Measurements from ENCODE around the gene CAPN13. TPM values are rescaled to one million over a fixed set of nuclear protein-coding genes. Genes with fewer than 3 reads are reported as not detected.

Gene CAPN13
- total RNA-seq, 2 donors from 2014 or later = 1.1 TPM; not detected in 1

- DNase-seq (ENCODE audit: low spot score) (no peak), ATAC-seq (ENCODE audit: insufficient number of reproducible peaks, low FRiP score, low read depth) (no peak)
- H3K9me3 ChIP-seq = no peaks in the 10 kb centered on the region
- peaks cover 0 to 4% of the 10 kb centered on the region in 2 donors for H3K4me1 ChIP-seq (ENCODE audit: control insufficient read depth in 1 of 2, low read depth in 2 of 2)
- H3K4me3 ChIP-seq = no peak overlapping the region
- H3K27me3 ChIP-seq (replicated peaks; ENCODE audit: insufficient read depth) = no peaks in the 10 kb centered on the region
- no peaks in the 10 kb centered on the region for H3K36me3 ChIP-seq
- H3K27ac ChIP-seq = no peak overlapping the region
- TF ChIP-seq CTCF (IDR thresholded peaks at IDR 0.05) = no peak
Observed at GRCh38 chr2:30681022-30681421, 126.2 kb downstream of the CAPN13 start.

GRCh38 chr2:30680121-30680520 lies 127.1 kb downstream of the CAPN13 start:
- no peak overlapping the region for H3K4me3 ChIP-seq
- H3K9me3 ChIP-seq = no peaks in the 10 kb centered on the region
- DNase-seq (ENCODE audit: low spot score) (no peak), ATAC-seq (ENCODE audit: insufficient number of reproducible peaks, low FRiP score, low read depth) (no peak)
- H3K4me1 ChIP-seq (ENCODE audit: control insufficient read depth in 1 of 2, low read depth in 2 of 2) = no peaks in the 10 kb centered on the region
- no peaks in the 10 kb centered on the region for H3K27me3 ChIP-seq (replicated peaks; ENCODE audit: insufficient read depth)
- H3K27ac ChIP-seq = no peak overlapping the region
- TF ChIP-seq CTCF (IDR thresholded peaks at IDR 0.05) = no peak
- H3K36me3 ChIP-seq = no peaks in the 10 kb centered on the region

- Histone ChIP-seq H3K36me3 (no peaks in the 10 kb centered on the region), H3K27ac (no peak overlapping the region), H3K27me3 (replicated peaks; ENCODE audit: insufficient read depth) (no peaks in the 10 kb centered on the region), H3K4me1 (ENCODE audit: control insufficient read depth in 1 of 2, low read depth in 2 of 2) (no peaks in the 10 kb centered on the region), H3K9me3 (no peaks in the 10 kb centered on the region), H3K4me3 (no peak overlapping the region)
- DNase-seq (ENCODE audit: low spot score) (no peak), ATAC-seq (ENCODE audit: insufficient number of reproducible peaks, low FRiP score, low read depth) (peak; percentile 51)
- TF ChIP-seq CTCF (IDR thresholded peaks at IDR 0.05) = no peak
Observed at GRCh38 chr2:30679426-30680088, 127.7 kb downstream of the CAPN13 start.

GRCh38 chr2:30678410-30679137 lies 128.7 kb downstream of the CAPN13 start:
- Histone ChIP-seq H3K4me1 (ENCODE audit: control insufficient read depth in 1 of 2, low read depth in 2 of 2) (no peaks in the 10 kb centered on the region), H3K36me3 (no peaks in the 10 kb centered on the region), H3K27me3 (replicated peaks; ENCODE audit: insufficient read depth) (no peaks in the 10 kb centered on the region), H3K9me3 (no peaks in the 10 kb centered on the region), H3K4me3 (no peak overlapping the region), H3K27ac (no peak overlapping the region)
- ATAC-seq (ENCODE audit: insufficient number of reproducible peaks, low FRiP score, low read depth) (no peak), DNase-seq (ENCODE audit: low spot score) (no peak)
- TF ChIP-seq CTCF (IDR thresholded peaks at IDR 0.05) = no peak

- Histone ChIP-seq H3K4me3 (no peak overlapping the region), H3K36me3 (no peaks in the 10 kb centered on the region), H3K27ac (no peak overlapping the region), H3K4me1 (ENCODE audit: control insufficient read depth in 1 of 2, low read depth in 2 of 2) (no peaks in the 10 kb centered on the region), H3K27me3 (replicated peaks; ENCODE audit: insufficient read depth) (no peaks in the 10 kb centered on the region), H3K9me3 (no peaks in the 10 kb centered on the region)
- no peak for ATAC-seq (ENCODE audit: insufficient number of reproducible peaks, low FRiP score, low read depth)
- TF ChIP-seq CTCF (IDR thresholded peaks at IDR 0.05) = no peak
- DNase-seq (ENCODE audit: low spot score) = no peak
Observed at GRCh38 chr2:30677861-30678385, 129.3 kb downstream of the CAPN13 start.

All from thoracic aorta (tissue), 2 donors.